Activated CD4-positive, CD25-positive, alpha-beta regulatory T cell treated with anti-CD3 and anti-CD28 coated beads, Interleukin-2, amount 50 U/mL, for 72 hours (primary cell): ENCODE data around the gene HES4.
"Not testable (repeated sequence)": the region's sequence is repeated elsewhere in the genome, so short reads cannot be mapped to it uniquely, and the experiment has no call there.

ENCODE experiments used
- DNase-seq: peaks from one replicate; pipeline ENCODE4 v3.0.0; 2021

Gene HES4

GRCh38 chr1:1014799-1015681 is 15.1 kb upstream of the HES4 start:
- no peak for DNase-seq

- DNase-seq, result no peak
Measured at GRCh38 chr1:1013922-1014648, 14.2 kb upstream of the HES4 start.

- peak; percentile 85 for DNase-seq
Measured at GRCh38 chr1:1013105-1013921, 13.4 kb upstream of the HES4 start, which contains the start of gene ISG15. ISG15 (plus strand) TSS chr1:1013497; CDS start chr1:1013574, 77 bp downstream.

GRCh38 chr1:1012736-1013104 is 12.8 kb upstream of the HES4 start:
- not testable (repeated sequence) for DNase-seq

- DNase-seq, result no peak
Measured at GRCh38 chr1:1011396-1011949, 11.6 kb upstream of the HES4 start.

GRCh38 chr1:1010131-1010530 is 10.2 kb upstream of the HES4 start:
- not testable (repeated sequence) for DNase-seq

- DNase-seq, result no peak
Measured at GRCh38 chr1:1006305-1007159, 6.6 kb upstream of the HES4 start.

- no peak for DNase-seq
Measured at GRCh38 chr1:1005774-1006304, 5.9 kb upstream of the HES4 start.

GRCh38 chr1:1004780-1005697 is 5.1 kb upstream of the HES4 start:
- no peak for DNase-seq

GRCh38 chr1:1004420-1004779 is 4.5 kb upstream of the HES4 start:
- DNase-seq, result no peak

- no peak for DNase-seq
Measured at GRCh38 chr1:1003618-1004419, 3.9 kb upstream of the HES4 start.

- no peak for DNase-seq
Measured at GRCh38 chr1:1001057-1001783, 1.3 kb upstream of the HES4 start.

GRCh38 chr1:1000357-1001056 is 610 bp upstream of the HES4 start:
- peak; percentile 67 for DNase-seq

- peak; percentile 44 for DNase-seq
Measured at GRCh38 chr1:998995-999724, 737 bp downstream of the HES4 start.

- DNase-seq, result no peak
Measured at GRCh38 chr1:998745-998994, 1.2 kb downstream of the HES4 start.

- DNase-seq, result no peak
Measured at GRCh38 chr1:997993-998744, 1.7 kb downstream of the HES4 start.

- no peak for DNase-seq
Measured at GRCh38 chr1:997713-997992, 2.2 kb downstream of the HES4 start.
